ENCODE measurements around the gene CLPTM1.

GRCh38 chr19:44942067-44942571 is 13.1 kb upstream of the CLPTM1 start, which contains the start of gene APOC4:
- no peak for TF ChIP-seq EZH2 (IDR thresholded peaks at IDR 0.05; ENCODE audit: borderline replicate concordance, low read depth, low read length, poor library complexity, severe bottlenecking)
- TF ChIP-seq CTCF (conservative IDR thresholded peaks at IDR 0.05; ENCODE audit: low read depth, low read length), result no peak

All from A673 (cell line).